ENCODE data around the gene RNF44.
A peak's percentile ranks its signal among the peaks of the same experiment; 100 is the strongest.

The RNF44 gene

DNA sequence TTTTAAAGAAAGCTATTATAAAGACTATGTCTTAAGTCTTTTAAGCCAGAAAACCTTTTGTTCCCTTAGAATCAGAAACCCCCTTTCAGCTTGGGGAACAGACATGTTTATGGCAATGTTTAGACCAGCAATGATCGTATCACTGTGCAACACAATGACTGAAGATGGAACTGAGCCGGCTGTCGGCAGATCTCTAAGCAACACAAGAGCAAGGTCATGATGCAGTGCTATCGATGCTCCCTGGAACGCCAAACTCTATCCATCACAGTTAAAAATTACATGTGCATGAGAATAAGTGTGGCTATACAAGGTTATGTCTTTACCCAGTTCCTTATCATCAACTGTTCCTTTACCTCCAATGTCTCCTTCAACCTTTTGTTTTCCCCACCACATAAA lies 1.8 kb upstream of the RNF44 start:
- Histone ChIP-seq H3K9ac (ENCODE audit: low read length) (no peak overlapping the region), H3K27me3 (ENCODE audit: low read length) (no peaks in the 10 kb centered on the region), H3K36me3 (ENCODE audit: low read length) (no peaks in the 10 kb centered on the region), H3F3A (ENCODE audit: insufficient read depth) (peaks cover 29% of the 10 kb centered on the region), H3K79me2 (ENCODE audit: insufficient read depth, low read length) (peaks cover 21% of the 10 kb centered on the region), H2AFZ (ENCODE audit: low read depth, low read length, severe bottlenecking) (no peak overlapping the region), H3K9me3 (ENCODE audit: insufficient read depth, low read length) (no peaks in the 10 kb centered on the region), H4K20me1 (ENCODE audit: low read depth, low read length) (no peaks in the 10 kb centered on the region), H3K4me3 (ENCODE audit: insufficient read depth, low read length, poor library complexity, severe bottlenecking) (no peak overlapping the region), H3K4me2 (ENCODE audit: low read depth, low read length, poor library complexity, severe bottlenecking) (no peak overlapping the region), H3K27ac (ENCODE audit: low read depth, low read length) (no peak overlapping the region), H3K9me2 (replicated peaks; ENCODE audit: insufficient read depth, low read length) (no peaks in the 10 kb centered on the region)
- no peak for TF ChIP-seq EZH2phosphoT487 (conservative IDR thresholded peaks at IDR 0.05; ENCODE audit: low read length)
- TF ChIP-seq, protein P1, sequence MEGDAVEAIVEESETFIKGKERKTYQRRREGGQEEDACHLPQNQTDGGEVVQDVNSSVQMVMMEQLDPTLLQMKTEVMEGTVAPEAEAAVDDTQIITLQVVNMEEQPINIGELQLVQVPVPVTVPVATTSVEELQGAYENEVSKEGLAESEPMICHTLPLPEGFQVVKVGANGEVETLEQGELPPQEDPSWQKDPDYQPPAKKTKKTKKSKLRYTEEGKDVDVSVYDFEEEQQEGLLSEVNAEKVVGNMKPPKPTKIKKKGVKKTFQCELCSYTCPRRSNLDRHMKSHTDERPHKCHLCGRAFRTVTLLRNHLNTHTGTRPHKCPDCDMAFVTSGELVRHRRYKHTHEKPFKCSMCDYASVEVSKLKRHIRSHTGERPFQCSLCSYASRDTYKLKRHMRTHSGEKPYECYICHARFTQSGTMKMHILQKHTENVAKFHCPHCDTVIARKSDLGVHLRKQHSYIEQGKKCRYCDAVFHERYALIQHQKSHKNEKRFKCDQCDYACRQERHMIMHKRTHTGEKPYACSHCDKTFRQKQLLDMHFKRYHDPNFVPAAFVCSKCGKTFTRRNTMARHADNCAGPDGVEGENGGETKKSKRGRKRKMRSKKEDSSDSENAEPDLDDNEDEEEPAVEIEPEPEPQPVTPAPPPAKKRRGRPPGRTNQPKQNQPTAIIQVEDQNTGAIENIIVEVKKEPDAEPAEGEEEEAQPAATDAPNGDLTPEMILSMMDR (IDR thresholded peaks at IDR 0.05; ENCODE audit: insufficient read depth, low read length, poor library complexity, severe bottlenecking) = no peak

DNA sequence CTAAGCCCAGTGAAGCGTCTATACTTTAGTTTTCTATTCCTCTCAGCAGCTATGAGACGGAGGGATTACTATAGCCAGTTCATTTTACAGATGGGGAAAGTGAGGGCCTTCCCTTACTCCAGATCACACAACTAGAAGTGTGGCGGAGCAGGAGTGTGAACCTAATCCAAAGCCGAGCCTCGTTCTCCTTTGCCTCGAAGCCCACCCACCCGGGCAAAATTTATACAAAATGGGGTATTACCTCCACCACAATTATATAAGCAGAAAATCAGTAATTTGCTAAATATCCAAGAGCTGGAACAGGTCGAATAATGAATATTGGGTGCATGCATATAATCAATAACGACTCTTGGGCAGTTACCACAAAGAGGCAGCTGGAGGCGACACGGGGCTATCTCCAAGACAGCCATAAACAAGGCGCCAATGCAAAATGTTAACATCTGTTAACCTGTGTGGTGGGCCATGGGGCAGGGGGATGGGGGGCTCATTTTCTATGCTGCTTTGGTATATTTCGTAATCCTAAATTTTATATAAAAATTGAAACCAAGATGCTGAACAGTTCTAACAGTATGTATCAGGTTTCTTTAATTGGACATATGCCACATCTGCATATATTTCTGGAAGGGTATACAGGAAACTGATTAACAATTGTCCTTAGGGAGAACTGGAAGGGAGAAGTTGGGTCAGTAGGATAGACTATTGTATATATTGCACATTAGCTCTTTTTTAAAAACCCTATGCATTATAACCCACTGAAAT lies 1.2 kb upstream of the RNF44 start:
- peaks cover 27% of the 10 kb centered on the region for H3K79me2 ChIP-seq (ENCODE audit: insufficient read depth, low read length)
- H3K4me3 ChIP-seq (ENCODE audit: insufficient read depth, low read length, poor library complexity, severe bottlenecking) = no peak overlapping the region
- no peak for TF ChIP-seq EZH2phosphoT487 (conservative IDR thresholded peaks at IDR 0.05; ENCODE audit: low read length)
- TF ChIP-seq, protein P1 (IDR thresholded peaks at IDR 0.05; ENCODE audit: insufficient read depth, low read length, poor library complexity, severe bottlenecking) = no peak
- H4K20me1 ChIP-seq (ENCODE audit: low read depth, low read length) = no peaks in the 10 kb centered on the region
- H3K27ac ChIP-seq (ENCODE audit: low read depth, low read length) = no peak overlapping the region
- H2AFZ ChIP-seq (ENCODE audit: low read depth, low read length, severe bottlenecking) = no peak overlapping the region
- peak overlapping the region; percentile 82 for H3K4me2 ChIP-seq (ENCODE audit: low read depth, low read length, poor library complexity, severe bottlenecking)
- H3K9ac ChIP-seq (ENCODE audit: low read length) = peak overlapping the region; percentile 19; the same call in 1 of the 2 replicates
- no peaks in the 10 kb centered on the region for H3K36me3 ChIP-seq (ENCODE audit: low read length)
- no peaks in the 10 kb centered on the region for H3K9me3 ChIP-seq (ENCODE audit: insufficient read depth, low read length)
- H3K9me2 ChIP-seq (replicated peaks; ENCODE audit: insufficient read depth, low read length) = no peaks in the 10 kb centered on the region
- no peaks in the 10 kb centered on the region for H3K27me3 ChIP-seq (ENCODE audit: low read length)
- H3F3A ChIP-seq (ENCODE audit: insufficient read depth) = peaks cover 24% of the 10 kb centered on the region

DNA sequence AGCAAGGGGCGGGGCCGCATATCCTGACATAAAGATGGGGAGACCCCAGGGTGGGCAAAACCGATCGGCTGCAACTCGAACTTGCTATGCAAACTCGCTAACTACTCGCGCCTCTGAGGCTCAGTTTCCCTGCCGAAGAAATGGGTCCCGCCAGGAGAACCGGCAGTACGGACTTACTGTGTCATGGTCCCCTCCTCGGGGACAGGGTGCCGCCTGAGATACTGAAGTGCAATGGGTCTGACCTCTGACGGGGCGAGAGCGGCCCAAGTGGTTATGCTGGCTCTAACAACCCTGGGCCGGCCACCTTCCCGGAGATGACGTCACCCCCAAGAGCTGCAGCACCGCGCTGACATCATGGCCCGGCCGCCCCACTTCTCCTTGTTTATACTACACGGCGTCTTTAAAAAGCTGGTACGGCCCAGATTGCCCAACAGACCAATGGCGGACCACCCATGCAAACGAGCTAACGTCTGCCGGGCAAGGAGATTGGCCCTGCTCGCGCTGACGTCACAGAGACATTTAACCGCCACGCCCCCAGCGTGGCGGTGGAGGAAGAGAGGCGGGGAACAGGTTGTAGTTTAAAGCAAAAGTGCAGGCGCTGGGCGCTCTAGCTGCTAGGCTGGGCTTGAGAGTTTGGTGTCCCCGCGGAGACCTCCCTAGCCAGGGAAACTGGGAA lies 490 bp upstream of the RNF44 start:
- Histone ChIP-seq H3K4me3 (ENCODE audit: insufficient read depth, low read length, poor library complexity, severe bottlenecking) (peak overlapping the region; percentile 72), H3F3A (ENCODE audit: insufficient read depth) (peaks cover 24% of the 10 kb centered on the region), H3K4me2 (ENCODE audit: low read depth, low read length, poor library complexity, severe bottlenecking) (peak overlapping the region; percentile 82), H3K79me2 (ENCODE audit: insufficient read depth, low read length) (peaks cover 34% of the 10 kb centered on the region), H3K9me3 (ENCODE audit: insufficient read depth, low read length) (no peaks in the 10 kb centered on the region), H3K9me2 (replicated peaks; ENCODE audit: insufficient read depth, low read length) (no peaks in the 10 kb centered on the region), H3K27me3 (ENCODE audit: low read length) (no peaks in the 10 kb centered on the region), H3K36me3 (ENCODE audit: low read length) (no peaks in the 10 kb centered on the region), H3K27ac (ENCODE audit: low read depth, low read length) (peak overlapping the region; percentile 91), H2AFZ (ENCODE audit: low read depth, low read length, severe bottlenecking) (peak overlapping the region; percentile 69), H3K9ac (ENCODE audit: low read length) (peak overlapping the region; percentile 79), H4K20me1 (ENCODE audit: low read depth, low read length) (no peaks in the 10 kb centered on the region)
- no peak for TF ChIP-seq EZH2phosphoT487 (conservative IDR thresholded peaks at IDR 0.05; ENCODE audit: low read length)
- TF ChIP-seq, protein P1 (IDR thresholded peaks at IDR 0.05; ENCODE audit: insufficient read depth, low read length, poor library complexity, severe bottlenecking) = no peak

Measured in SU-DHL-6 (cell line).